Hepatocyte (in vitro differentiated cells): Measurements from ENCODE around the gene LSR. TPM values are rescaled to one million over a fixed set of nuclear protein-coding genes. Genes with fewer than 3 reads are reported as not detected.

ENCODE experiments used
- DNase-seq: peaks from one replicate; pipeline ENCODE4 v3.0.0-alpha.2; 2016; ENCODE audit warnings: low spot score
- H2AFZ ChIP-seq: fragments of 200-600 bp; sonication (generic); 2 replicates; pipeline ENCODE4 v1.6.0; 2016; ENCODE audit warnings: antibody characterized with exemption, mild to moderate bottlenecking
- H3K27ac ChIP-seq: fragments of 200-600 bp; sonication (generic); 2 replicates; pipeline ENCODE4 v1.5.1; 2016; ENCODE audit warnings: mild to moderate bottlenecking
- H3K27me3 ChIP-seq: fragments of 200-600 bp; sonication (generic); 2 replicates; pipeline ENCODE4 v1.6.1; 2016
- H3K36me3 ChIP-seq: fragments of 200-600 bp; sonication (generic); replicated peaks from 2 replicates; pipeline ENCODE4 v1.5.1; 2016; ENCODE audit warnings: low read depth; ENCODE audit not compliant: insufficient read depth
- H3K4me1 ChIP-seq: fragments of 200-600 bp; sonication (generic); 2 replicates; pipeline ENCODE4 v1.5.1; 2016; ENCODE audit warnings: mild to moderate bottlenecking, moderate library complexity; ENCODE audit not compliant: insufficient read depth
- H3K4me2 ChIP-seq: fragments of 200-600 bp; sonication (generic); 2 replicates; pipeline ENCODE4 v1.6.0; 2016
- H3K4me3 ChIP-seq: fragments of 200-600 bp; sonication (generic); 2 replicates; pipeline ENCODE4 v1.5.1; 2016; ENCODE audit warnings: mild to moderate bottlenecking
- H3K79me2 ChIP-seq: fragments of 200-600 bp; sonication (generic); 2 replicates; pipeline ENCODE4 v1.6.0; 2017; ENCODE audit warnings: mild to moderate bottlenecking
- H3K9me2 ChIP-seq: fragments of 200-600 bp; sonication (generic); replicated peaks from 2 replicates; pipeline ENCODE4 v1.6.0; 2017; ENCODE audit warnings: mild to moderate bottlenecking; ENCODE audit not compliant: insufficient read depth
- H3K9me3 ChIP-seq: fragments of 200-600 bp; sonication (generic); 2 replicates; pipeline ENCODE4 v1.5.1; 2016; ENCODE audit warnings: low read depth, mild to moderate bottlenecking
- H4K20me1 ChIP-seq: fragments of 200-600 bp; sonication (generic); 2 replicates; pipeline ENCODE4 v1.6.0; 2016; ENCODE audit warnings: mild to moderate bottlenecking; ENCODE audit not compliant: insufficient read depth, poor library complexity, severe bottlenecking
- CTCF ChIP-seq: fragments of 200-600 bp; sonication (generic); IDR thresholded peaks from 2 replicates; pipeline ENCODE4 v1.5.1; 2016; ENCODE audit warnings: antibody characterized with exemption, mild to moderate bottlenecking; ENCODE audit not compliant: poor library complexity
- EZH2 ChIP-seq: fragments of 200-600 bp; sonication (generic); IDR thresholded peaks from 2 replicates; pipeline ENCODE4 v1.6.1; 2016; ENCODE audit warnings: antibody characterized with exemption, mild to moderate bottlenecking, borderline replicate concordance
- EZH2phosphoT487 ChIP-seq: fragments of 200-600 bp; sonication (generic); IDR thresholded peaks from one replicate; pipeline ENCODE4 v1.6.1; 2018; ENCODE audit warnings: antibody characterized with exemption, mild to moderate bottlenecking, low read depth, moderate library complexity; ENCODE audit not compliant: unreplicated experiment, severe bottlenecking
- WGBS: methylation state at CpG from one replicate; pipeline ENCODE4 v1.1.6; 2016; ENCODE audit warnings: low lambda C conversion rate; ENCODE audit errors: missing lambda C conversion rate; 5-methylcytosine and 5-hydroxymethylcytosine counted together
- polyA plus RNA-seq: library from polyadenylated mRNA; unstranded; fragments of >200 nt; fragmentation: Nextera tagmentation; extraction: Ambion mirVana; gene quantifications from 2 replicates; pipeline ENCODE4 v1.2.1, GENCODE V29; 2016
- total RNA-seq: library from RNA; depleted of rRNA; stranded (reverse); fragments of >200 nt; gene quantifications from 2 replicates; pipeline ENCODE4 v1.2.3, GENCODE V29; 2014

The LSR gene
- total and polyA plus RNA-seq, 2 experiments from 2014 or later: 89.9 to 296 TPM

- no peak overlapping the region for H2AFZ ChIP-seq
- no peaks in the 10 kb centered on the region for H3K9me2 ChIP-seq
- no peak for DNase-seq
- no peaks in the 10 kb centered on the region for H3K27me3 ChIP-seq
- H3K9me3 ChIP-seq: no peaks in the 10 kb centered on the region
- no peaks in the 10 kb centered on the region for H3K36me3 ChIP-seq
- H3K4me3 ChIP-seq: no peak overlapping the region
- 95% methylated on average over 10 of the region's 10 CpGs for WGBS
- no peak overlapping the region for H3K27ac ChIP-seq
- H4K20me1 ChIP-seq: no peaks in the 10 kb centered on the region
- H3K79me2 ChIP-seq: no peaks in the 10 kb centered on the region
- H3K4me1 ChIP-seq: no peaks in the 10 kb centered on the region
- H3K4me2 ChIP-seq: no peak overlapping the region
- TF ChIP-seq EZH2phosphoT487 (no peak), EZH2 (no peak), CTCF (no peak)
These were observed 38.9 kb downstream of the LSR start for GRCh38 chr19:35287713-35288112.

DNA sequence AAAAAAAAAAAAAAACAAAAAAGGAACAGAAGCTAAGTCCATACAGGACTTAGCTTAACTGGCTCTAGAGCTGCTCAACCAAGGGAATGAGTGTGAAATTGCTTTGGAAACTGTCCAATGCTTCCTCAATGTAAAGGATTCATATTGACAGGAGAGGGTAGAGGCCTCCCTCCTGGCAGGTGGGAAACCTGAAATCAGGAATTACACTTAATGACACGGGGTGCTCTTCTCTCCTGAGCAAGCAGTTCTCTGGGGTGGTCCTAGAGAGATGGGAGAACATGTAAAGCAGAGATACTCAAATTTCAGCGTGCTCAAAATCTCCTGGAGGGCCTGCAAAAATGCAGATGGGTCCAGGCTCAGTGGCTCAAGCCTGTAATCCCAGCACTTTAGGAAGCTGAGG is 39.5 kb downstream of the LSR start:
- H3K4me3 ChIP-seq: no peak overlapping the region
- H3K4me2 ChIP-seq: no peak overlapping the region
- no peaks in the 10 kb centered on the region for H3K79me2 ChIP-seq
- H3K27ac ChIP-seq: no peak overlapping the region
- H4K20me1 ChIP-seq: no peaks in the 10 kb centered on the region
- H3K9me3 ChIP-seq: no peaks in the 10 kb centered on the region
- DNase-seq: no peak
- no peak overlapping the region for H2AFZ ChIP-seq
- H3K4me1 ChIP-seq: no peaks in the 10 kb centered on the region
- no peaks in the 10 kb centered on the region for H3K36me3 ChIP-seq
- H3K27me3 ChIP-seq: no peaks in the 10 kb centered on the region
- TF ChIP-seq EZH2phosphoT487 (no peak), CTCF (no peak), EZH2 (no peak)
- no peaks in the 10 kb centered on the region for H3K9me2 ChIP-seq
- 73% methylated on average over 2 of the region's 2 CpGs for WGBS

GRCh38 chr19:35288906-35289305 is 40.1 kb downstream of the LSR start:
- Histone ChIP-seq H4K20me1 (no peaks in the 10 kb centered on the region), H3K4me2 (no peak overlapping the region), H3K36me3 (no peaks in the 10 kb centered on the region), H3K4me3 (no peak overlapping the region), H3K9me3 (no peaks in the 10 kb centered on the region), H3K4me1 (no peaks in the 10 kb centered on the region), H3K27ac (no peak overlapping the region), H3K9me2 (no peaks in the 10 kb centered on the region), H3K79me2 (no peaks in the 10 kb centered on the region), H2AFZ (no peak overlapping the region), H3K27me3 (no peaks in the 10 kb centered on the region)
- TF ChIP-seq EZH2phosphoT487 (no peak), EZH2 (no peak), CTCF (no peak)
- WGBS: 71% methylated on average over 5 of the region's 5 CpGs
- no peak for DNase-seq
